Mesothelial cell of epicardium (in vitro differentiated cells): ENCODE measurements around the gene AK2. TPM values are rescaled to one million over a fixed set of nuclear protein-coding genes. Genes with fewer than 3 reads are reported as not detected.

ENCODE experiments used
- DNase-seq, 2 experiments: peaks; one replicate each; pipeline ENCODE4 v3.0.0; 2021; ENCODE audit warnings: low spot score in 2 of 2; ENCODE audit not compliant: unreplicated experiment in 2 of 2
- H3K27ac Mint-ChIP-seq: 2 replicates; pipeline ENCODE4 v1.8.0; 2021; ENCODE audit warnings: mixed read lengths
- H3K27me3 Mint-ChIP-seq: 2 replicates; pipeline ENCODE4 v1.8.0; 2021; ENCODE audit warnings: low read depth, mixed read lengths
- H3K36me3 Mint-ChIP-seq: 2 replicates; pipeline ENCODE4 v1.8.0; 2021; ENCODE audit warnings: mixed read lengths
- H3K4me1 Mint-ChIP-seq: 2 replicates; pipeline ENCODE4 v1.8.0; 2021; ENCODE audit warnings: mixed read lengths
- H3K4me3 Mint-ChIP-seq: 2 replicates; pipeline ENCODE4 v1.8.0; 2021; ENCODE audit warnings: mild to moderate bottlenecking, moderate library complexity, mixed read lengths
- H3K9me3 Mint-ChIP-seq: 2 replicates; pipeline ENCODE4 v1.8.0; 2021; ENCODE audit warnings: mixed read lengths
- CTCF ChIP-seq: fragments of 200-600 bp; sonication (generic); IDR thresholded peaks from one replicate; pipeline ENCODE4 v1.5.0; 2021; ENCODE audit warnings: antibody characterized with exemption; ENCODE audit not compliant: unreplicated experiment
- total RNA-seq: library from RNA; stranded (reverse); gene quantifications from 3 replicates; pipeline ENCODE4 v1.2.1, GENCODE V29; 2021

The AK2 gene
- total RNA-seq, 1 donor from 2014 or later = 139 TPM

GRCh38 chr1:33005117-33005837, 31.4 kb downstream of the AK2 start:
- DNase-seq = no peak
- no peak overlapping the region for H3K4me3 Mint-ChIP-seq
- no peak for TF ChIP-seq CTCF
- peaks cover 17% of the 10 kb centered on the region for H3K36me3 Mint-ChIP-seq
- H3K4me1 Mint-ChIP-seq = peaks cover 32% of the 10 kb centered on the region
- no peaks in the 10 kb centered on the region for H3K9me3 Mint-ChIP-seq
- H3K27me3 Mint-ChIP-seq = no peaks in the 10 kb centered on the region
- peak overlapping the region; percentile 51 for H3K27ac Mint-ChIP-seq

- TF ChIP-seq CTCF = no peak
- Mint-ChIP-seq H3K27ac (peak overlapping the region; percentile 7), H3K36me3 (peaks cover 17% of the 10 kb centered on the region), H3K27me3 (no peaks in the 10 kb centered on the region), H3K4me1 (peaks cover 32% of the 10 kb centered on the region), H3K9me3 (no peaks in the 10 kb centered on the region), H3K4me3 (no peak overlapping the region)
- DNase-seq = no peak
These were observed 32.1 kb downstream of the AK2 start for GRCh38 chr1:33004613-33005012.

- no peak overlapping the region for H3K27ac Mint-ChIP-seq
- H3K36me3 Mint-ChIP-seq = peaks cover 10% of the 10 kb centered on the region
- no peak for TF ChIP-seq CTCF
- peaks cover 32% of the 10 kb centered on the region for H3K4me1 Mint-ChIP-seq
- no peak for DNase-seq
- no peaks in the 10 kb centered on the region for H3K27me3 Mint-ChIP-seq
- no peak overlapping the region for H3K4me3 Mint-ChIP-seq
- H3K9me3 Mint-ChIP-seq = no peaks in the 10 kb centered on the region
These were observed 33.0 kb downstream of the AK2 start for GRCh38 chr1:33003657-33004056.

GRCh38 chr1:33002006-33002405, 34.7 kb downstream of the AK2 start:
- Mint-ChIP-seq H3K27ac (no peak overlapping the region), H3K4me1 (peaks cover 41% of the 10 kb centered on the region), H3K36me3 (no peaks in the 10 kb centered on the region), H3K27me3 (no peaks in the 10 kb centered on the region), H3K9me3 (no peaks in the 10 kb centered on the region), H3K4me3 (no peak overlapping the region)
- TF ChIP-seq CTCF = no peak
- no peak for DNase-seq

GRCh38 chr1:33001282-33001681, 35.4 kb downstream of the AK2 start:
- Mint-ChIP-seq H3K27ac (no peak overlapping the region), H3K4me1 (peaks cover 42% of the 10 kb centered on the region), H3K36me3 (no peaks in the 10 kb centered on the region), H3K9me3 (no peaks in the 10 kb centered on the region), H3K4me3 (no peak overlapping the region), H3K27me3 (no peaks in the 10 kb centered on the region)
- DNase-seq = no peak
- TF ChIP-seq CTCF = no peak
